Stimulated activated CD8-positive, alpha-beta memory T cell treated with anti-CD3 and anti-CD28 coated beads, Interleukin-4, amount 100 ng/mL, for 48 hours (primary cell): Measurements from ENCODE around the gene ZNF83.
A peak's percentile ranks its signal among the peaks of the same experiment; 100 is the strongest.
"Not testable (repeated sequence)": the region's sequence is repeated elsewhere in the genome, so short reads cannot be mapped to it uniquely, and the experiment has no call there.

Experiments used
- DNase-seq: peaks from one replicate; pipeline ENCODE4 v3.0.0-alpha.2; 2020

ZNF83 gene

DNA sequence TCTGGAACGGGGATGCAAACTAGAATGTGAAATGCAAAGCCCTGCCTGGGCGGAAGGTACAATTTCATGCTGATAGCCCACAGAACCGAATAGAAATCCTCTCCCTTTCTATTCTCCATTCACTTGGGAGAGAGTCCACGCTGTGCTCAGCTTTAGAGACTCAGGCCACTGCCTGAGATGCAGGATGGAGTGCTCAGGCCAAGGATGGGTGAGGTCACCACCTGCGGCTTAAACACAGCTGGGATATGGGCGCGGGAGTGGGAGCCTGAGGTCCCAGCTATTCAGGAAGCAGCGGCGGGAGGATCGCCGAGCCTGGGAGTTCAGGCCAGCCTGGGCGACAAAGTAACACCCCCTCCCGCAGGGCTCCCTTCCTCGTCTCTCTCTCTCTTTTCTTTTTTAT, 446 bp upstream of the ZNF83 start:
- DNase-seq, result no peak

DNA sequence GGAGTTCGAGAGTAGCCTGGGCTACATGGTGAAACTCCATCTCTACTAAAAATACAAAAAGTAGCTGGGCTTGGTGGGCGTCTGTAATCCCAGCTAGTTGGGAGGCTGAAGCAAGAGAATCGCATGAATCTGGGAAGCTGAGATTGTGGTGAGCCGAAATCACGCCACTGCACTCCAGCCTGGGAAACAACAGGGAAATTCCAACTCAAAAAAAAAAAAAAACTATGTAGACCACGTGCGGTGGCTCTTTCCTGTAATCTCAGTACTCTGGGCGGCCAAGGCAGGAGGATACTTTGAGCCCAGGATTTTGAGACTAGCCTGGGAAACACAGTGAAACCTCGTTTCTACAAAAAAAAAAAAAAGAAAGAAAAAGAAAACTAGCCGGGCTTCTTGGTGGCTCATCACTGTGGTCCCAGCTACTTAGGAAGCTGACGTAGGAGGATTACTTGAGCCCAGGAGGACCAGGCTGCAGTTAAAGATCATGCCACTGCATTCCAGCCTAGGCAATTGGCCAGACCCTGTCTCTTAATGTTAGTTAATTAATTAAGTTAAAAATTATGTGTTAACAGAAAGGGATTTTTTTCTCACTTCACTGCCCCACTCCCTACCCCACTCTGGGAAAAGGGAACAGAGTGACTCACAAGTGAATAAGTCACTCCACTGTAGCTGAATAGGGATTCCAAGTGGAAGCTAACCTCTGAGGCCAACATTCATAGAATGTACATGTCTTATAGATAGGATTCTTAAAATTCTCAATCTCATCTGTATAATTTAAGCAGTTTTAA, 2.2 kb downstream of the ZNF83 start:
- DNase-seq, result no peak

DNA sequence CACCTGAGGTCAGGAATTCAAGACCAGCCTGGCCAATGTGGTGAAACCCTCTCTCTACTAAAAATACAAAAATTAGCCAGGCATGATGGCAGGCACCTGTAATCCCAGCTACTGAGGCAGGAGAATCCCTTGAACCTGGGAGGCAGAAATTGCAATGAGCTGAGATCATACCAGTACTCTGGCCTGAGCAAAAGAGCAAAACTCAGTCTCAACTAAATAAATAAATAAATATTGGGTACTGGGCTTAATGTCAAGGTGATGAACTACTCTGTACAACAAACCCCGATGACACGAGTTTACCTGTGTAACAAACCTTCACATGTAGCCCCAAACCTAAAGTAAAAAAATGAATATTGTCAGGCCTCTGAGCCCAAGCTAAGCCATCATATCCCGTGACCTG, 10.7 kb downstream of the ZNF83 start:
- DNase-seq, result not testable (repeated sequence)

DNA sequence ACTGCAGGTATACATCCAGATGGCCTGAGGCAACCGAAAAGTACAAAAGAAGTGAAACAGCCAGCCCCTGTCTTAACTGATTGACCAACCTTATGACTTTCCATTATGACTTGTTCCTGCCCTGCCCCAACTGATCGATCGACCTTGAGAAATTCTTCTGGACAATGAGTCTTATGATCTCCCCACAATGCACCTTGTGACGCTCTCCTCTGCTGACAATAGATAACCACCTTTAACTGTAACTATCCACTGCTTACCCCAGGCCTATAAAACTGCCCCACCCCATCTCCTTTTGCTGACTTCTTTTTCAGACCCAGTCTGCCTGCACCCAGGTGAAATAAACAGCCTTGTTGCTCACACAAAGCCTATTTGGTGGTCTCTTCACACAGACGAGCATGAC, 11.2 kb downstream of the ZNF83 start:
- DNase-seq, result no peak

DNA sequence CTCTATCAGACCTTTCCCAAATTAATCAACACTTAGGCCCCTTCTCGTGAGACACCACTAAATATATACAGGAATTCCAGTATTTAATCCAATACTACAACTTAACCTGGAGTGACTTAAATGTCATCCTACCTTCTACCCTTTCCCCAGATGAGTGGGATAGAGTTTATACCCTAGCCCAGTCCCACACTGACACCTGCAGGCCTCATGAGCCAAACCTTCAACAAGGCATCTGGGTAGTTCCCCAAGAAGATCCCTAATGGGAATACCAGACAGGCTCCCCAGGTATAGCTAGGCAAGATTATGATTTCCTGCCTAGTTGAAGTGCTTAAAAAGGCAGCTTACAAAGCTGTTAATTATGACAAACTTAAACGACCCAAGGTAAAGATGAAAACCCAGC, 15.9 kb downstream of the ZNF83 start:
- DNase-seq, result no peak

DNA sequence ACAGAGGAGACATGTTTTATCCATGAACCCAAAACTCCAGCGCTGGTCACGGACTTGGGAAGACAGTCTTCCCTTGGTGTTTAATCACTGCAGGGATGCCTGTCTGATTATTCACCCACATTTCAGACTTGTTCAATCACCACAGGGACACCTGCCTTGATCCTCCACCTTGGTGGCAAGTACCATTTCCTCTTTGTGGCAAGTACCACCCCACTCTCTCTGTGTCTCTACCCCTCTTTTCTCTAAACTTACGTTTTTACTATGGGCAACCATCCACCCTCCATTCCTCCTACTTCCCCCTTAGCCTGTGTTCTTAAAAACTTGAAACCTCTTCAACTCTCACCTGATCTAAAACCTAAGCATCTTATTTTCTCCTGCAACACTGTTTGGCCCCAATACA, 16.8 kb downstream of the ZNF83 start:
- no peak for DNase-seq

DNA sequence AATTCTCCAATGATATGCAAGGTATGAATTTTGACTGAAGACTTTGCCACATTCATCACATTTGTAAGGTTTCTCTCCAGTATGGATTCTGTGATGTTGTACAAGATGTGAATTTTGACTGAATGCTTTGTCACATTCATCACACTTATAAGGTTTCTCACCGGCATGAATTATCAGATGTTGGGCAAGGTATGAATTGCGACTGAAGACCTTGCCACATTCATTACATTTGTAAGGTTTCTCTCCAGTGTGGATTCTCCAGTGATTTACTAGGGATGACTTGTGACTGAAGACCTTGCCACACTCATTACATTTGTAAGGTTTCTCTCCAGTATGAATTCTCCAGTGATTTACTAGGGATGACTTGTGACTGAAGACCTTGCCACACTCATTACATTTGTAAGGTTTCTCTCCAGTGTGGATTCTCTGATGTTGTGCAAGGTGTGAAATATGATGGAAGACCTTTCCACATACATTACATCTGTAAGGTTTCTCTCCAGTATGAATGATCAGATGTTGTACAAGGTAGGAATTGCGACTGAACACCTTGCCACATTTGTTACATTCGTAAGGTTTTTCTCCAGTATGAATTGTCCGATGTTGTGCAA, 24.8 kb downstream of the ZNF83 start:
- no peak for DNase-seq

DNA sequence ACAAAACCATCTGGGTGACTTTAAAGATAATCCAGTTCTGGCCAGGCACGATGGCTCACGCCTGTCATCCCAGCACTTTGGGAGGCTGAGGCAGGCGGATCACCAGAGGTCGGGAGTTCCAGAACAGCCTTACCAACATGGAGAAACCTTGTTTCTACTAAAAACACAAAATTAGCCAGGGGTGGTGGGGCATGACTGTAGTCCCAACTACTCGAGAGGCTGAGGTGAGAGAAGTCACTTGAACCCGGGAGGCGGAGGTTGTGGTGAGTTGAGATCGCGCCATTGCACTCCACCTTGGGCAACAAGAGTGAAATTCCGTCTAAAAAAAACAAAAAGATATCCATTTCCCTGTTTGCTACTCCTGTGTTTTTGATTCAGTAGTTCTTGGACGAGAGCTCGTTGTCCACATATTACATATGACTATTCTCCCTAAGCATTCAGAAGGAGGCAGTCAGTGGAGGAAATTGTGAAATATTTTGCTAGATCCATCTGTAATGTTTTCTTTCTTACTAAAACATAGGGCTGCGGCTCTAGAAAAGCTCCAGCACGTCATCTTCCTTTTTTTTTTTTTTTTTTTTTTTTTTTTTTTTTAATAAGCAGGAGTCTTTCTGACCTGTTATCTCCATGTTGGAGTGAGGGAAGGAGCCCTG, 34.5 kb downstream of the ZNF83 start:
- no peak for DNase-seq

DNA sequence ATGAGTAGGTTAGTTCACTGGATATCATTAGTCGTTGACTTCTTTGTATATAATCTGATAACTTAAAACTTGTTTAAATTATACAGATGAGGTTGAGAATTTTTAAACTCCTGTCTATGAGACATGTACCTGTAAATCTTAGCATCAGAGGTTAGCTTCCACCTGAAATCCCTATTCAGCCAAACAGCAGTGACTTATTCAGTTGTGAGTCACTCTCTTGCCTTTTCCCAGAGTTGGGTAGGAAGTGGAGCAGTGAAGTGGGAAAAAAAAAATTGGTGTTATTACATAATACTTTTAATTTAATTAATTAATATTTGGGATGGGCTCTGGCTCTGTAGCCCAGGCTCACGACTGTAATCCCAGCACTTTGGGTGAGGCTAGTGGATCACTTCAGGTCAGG, 35.2 kb downstream of the ZNF83 start:
- DNase-seq, result no peak

DNA sequence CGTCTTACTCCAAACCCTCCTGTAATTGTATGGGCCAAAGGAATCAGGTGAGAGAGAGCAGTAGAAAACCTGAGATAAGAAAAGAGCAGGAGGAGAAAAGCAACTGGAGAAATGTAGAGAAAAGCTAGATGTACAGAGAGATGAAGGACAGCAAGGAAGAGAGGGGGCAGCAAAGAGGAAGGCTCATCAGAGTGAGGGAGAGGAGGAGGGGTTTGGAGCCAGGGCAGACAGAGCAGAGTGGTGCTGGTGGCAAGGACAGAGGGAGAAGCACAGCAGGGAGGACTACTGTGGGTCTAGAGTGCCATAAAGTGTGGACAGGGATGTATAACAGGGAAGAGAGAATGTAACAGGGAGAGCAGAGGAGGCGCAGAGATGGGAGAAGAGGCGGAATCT, 36.2 kb downstream of the ZNF83 start:
- not testable (repeated sequence) for DNase-seq

DNA sequence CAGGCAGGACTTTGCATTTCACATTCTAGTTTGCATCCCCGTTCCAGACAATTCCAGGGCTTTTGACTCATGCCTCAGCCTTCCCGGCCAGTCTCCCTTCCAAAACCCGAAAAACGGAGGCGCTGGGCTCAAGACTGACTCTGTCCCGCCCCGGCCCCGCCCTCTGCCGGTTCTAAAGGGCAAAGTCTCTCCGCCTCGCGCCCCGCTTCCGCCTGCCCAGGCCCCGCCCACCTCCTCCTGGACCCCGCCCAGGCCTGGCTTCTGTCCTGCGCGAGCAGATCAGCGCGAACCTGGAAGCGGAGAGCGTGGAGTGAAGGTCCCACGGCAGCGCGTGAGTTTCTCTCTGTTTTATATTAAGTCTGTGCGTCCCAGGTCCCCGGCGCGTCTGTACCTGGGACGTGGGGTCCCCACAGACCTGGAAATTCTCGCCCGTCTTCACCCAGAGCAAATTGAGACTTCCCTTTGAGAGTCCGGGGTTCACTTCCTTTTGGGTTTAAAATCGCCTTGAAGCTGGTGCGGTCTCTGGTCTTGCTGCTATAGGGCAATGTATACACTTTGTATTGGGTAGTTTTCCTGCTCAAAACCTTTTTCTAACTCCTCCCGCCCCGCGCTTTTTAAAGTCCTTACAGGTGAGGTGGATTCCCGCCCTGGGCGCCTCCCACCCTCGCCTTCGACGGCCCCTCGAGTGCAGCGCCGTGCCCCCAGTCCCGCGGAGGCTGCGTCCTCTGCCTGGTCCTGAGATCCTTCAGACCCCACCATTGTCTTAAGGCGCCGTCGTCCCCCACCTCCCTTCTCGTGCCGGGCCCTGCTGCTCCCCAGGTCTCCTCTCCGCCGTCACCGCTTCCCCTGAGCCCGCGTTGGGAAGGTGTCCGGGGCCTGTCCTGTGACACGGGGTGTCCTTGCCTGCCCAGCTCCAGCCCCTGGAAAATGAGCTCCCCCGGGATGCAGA, 36.9 kb downstream of the ZNF83 start:
- DNase-seq, result peak; percentile 96

DNA sequence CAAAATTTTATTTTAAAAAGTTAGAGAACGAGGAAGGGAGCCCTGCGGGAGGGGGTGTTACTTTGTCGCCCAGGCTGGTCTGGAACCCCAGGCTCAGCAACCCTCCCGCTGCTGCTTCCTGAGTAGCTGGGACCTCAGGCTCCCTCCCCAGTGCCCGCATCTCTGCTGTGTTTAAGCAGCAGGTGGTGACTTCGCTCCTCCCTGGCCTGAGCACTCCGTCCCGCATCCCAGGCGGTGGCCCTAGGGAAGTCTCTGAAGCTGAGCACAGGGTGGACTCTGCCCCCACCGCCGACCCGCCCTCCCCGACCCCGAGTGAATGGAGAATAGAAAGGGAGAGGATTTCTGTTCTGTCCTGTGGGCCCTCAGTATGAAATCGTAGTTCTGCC, 37.5 kb downstream of the ZNF83 start:
- DNase-seq, result peak; percentile 29

DNA sequence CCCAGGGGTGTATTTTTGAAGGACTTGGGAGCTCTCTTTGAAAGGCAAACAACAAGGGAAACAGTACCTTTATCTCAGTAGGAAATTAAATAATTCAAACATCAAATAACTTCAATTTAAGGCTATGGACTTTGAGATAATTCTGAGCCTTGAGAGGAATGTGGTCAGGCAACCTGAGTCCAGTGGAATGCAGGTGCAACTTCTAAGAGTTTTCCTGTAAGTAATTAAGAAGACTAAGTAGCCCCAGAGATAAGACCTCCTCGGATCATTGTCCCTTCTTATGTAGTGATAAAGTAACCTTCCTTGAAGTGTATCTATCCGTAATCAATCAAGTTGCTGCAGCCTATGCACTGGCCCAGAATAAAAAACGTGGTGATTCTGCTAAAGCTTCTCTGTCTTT, 38.9 kb downstream of the ZNF83 start:
- DNase-seq, result no peak

DNA sequence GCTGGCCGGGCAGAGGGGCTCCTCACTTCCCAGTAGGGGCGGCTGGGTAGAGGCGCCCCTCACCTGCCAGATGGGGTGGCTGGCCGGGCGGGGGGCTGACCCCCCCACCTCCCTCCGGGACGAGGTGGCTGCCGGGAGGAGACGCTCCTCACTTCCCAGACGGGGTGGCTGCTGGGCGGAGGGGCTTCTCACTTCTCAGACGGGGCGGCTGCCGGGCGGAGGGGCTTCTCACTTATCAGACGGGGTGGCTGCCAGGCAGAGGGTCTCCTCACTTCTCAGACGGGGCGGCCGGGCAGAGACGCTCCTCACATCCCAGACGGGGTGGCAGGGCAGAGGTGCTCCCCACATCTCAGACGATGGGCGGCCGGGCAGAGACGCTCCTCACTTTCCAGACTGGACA, 44.7 kb downstream of the ZNF83 start:
- DNase-seq, result not testable (repeated sequence)

DNA sequence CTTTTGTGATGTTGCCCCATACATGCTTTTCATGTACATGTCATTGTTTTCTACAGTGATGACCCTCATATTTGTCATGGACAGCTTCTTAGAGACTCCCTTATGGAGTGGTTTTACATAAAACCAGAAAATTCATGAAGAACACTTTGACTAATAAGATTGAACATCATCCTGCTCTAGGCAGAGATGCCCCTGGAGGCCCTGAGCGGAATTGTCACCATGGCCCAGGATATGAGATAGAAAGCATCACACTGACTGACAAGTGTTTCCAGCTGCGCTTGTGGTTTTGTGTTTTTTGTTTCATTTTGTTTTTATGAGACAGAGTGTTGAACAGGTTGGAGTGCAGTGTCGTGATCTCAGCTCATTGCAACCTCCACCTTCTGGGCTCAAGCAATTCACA, 45.9 kb downstream of the ZNF83 start:
- no peak for DNase-seq

DNA sequence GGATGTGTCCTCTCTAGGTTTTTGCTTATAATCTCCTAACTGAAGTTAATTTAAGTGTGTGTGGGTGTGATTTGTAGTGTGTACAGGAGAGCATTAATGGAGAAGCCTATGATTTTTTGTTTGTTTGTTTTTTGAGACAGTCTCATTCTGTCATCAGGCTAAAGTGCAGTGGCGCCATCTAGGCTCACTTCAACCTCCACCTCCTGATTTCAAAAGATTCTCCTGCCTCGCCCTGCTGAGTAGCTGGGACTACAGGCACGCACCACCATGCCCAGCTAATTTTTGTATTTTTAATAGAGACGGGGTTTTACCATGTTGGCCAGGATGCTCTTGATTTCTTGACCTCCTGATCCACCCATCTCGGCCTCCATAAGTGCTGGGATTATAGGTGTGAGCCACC, 47.4 kb downstream of the ZNF83 start:
- no peak for DNase-seq

DNA sequence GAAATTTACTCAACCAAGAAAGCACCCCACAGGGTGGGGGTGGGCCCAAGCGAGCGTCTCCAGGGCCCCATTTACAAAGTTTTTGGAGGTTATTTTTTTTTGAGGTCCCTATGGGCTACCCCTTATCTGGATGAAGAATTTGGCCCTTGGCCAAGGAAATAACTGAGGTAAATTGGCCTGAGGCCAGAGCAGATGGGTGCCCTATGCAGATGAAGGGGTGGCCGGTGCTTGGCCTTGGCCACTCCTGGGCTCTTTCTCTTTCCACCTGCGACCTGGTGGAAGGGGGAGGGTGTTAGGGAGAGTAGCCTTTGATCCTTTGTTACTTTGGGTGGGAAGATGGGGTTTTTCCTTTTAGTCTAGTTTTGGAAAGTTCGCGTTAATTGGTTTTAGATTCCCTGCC, 52.6 kb downstream of the ZNF83 start:
- no peak for DNase-seq

DNA sequence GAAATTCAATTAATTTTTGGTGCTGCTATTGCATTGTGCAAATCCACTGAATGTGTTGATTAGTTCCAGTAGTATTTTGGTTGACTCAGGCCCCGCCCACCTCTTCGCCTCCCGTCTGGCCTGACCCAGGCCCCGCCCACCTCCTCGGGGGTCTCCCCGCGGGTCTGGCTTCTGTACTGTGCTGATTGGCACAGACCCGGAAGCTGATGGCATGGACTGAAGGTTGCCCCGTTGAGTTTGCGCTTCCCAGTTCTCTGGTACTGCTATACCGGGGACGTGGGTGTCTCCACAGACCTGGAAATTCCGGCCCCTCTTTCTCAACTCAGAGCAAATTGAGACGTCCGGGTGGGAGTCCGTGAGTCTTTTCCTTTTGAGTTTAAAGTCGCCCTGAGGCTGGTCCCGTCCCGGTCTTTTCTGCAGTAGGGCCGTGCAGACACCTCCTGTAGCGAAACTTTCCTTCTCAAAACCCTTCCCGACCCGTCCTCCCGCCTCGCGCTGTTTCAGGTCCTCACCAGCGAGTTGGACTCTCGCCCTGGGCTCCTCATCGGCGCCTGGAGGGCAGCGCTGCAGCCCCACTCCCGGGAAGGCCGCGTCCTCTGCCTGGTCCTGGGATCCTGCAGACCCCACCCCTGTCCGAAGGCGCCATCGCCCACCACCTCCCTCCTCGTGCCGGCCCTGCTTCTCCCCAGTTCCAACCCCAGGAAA, 53.3 kb downstream of the ZNF83 start:
- DNase-seq, result no peak

DNA sequence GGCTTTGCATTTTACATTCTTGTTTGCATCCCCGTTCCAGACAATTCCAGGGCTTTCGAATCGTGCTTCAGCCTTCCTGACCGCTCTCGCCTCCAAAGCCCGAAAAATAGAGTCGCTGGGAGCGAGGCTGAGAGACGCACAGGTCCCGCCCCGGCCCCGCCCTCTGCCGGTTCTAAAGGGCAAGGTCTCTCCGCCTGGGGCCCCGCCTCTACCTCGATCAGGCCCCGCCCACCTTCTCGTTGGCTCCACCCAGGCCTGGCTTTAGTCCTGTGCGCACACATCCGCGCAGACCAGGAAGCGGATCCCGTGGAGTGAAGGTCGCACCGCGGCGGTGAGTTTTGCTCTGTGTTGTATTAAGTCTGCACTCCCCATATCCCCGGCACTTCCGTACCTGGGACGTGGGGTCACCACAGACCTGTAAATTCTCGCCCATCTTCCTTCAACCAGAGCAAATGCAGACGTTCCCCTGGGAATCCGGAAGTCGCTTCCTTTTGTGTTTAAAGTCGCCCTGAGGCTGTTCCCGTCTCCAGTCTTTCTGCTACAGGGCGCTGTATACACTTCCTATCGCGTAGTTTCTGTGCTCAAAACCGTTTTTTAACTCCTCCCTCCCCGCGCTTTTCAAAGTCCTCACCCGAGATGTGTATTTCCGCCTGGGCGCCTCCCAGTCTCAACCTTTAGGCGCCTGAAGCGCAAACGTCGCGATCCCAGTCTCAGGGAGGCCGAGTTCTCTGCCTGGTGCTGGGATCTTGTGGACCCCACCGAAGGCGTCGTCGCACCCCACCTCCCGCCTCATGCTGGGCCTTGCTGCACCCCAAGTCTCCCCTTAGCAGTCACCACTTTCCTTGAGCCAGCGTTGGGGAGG, 67.9 kb downstream of the ZNF83 start, which contains the start of gene ZNF701:
ZNF701 (plus strand) TSS at position 288 of the 862 bp plus-strand sequence. CDS start 3,861 bp downstream, outside the sequence.
- peak; percentile 98 for DNase-seq

DNA sequence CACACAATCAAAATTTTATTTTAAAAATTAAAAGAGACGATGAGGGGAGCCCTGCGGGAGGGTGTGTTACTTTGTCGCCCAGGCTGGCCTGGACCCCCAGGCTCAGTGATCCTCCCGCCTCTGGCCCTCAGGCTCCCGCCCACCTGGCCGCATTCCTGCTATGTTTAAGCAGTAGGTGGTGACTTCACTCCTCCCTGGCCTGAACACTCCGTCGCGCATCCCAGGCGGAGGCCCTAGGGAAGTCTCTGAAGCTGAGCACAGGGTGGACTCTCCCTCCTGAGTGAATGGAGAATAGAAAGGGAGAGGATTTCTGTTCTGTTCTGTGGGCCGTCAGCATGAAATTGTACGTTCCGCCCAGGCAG, 68.5 kb downstream of the ZNF83 start:
- not testable (repeated sequence) for DNase-seq

DNA sequence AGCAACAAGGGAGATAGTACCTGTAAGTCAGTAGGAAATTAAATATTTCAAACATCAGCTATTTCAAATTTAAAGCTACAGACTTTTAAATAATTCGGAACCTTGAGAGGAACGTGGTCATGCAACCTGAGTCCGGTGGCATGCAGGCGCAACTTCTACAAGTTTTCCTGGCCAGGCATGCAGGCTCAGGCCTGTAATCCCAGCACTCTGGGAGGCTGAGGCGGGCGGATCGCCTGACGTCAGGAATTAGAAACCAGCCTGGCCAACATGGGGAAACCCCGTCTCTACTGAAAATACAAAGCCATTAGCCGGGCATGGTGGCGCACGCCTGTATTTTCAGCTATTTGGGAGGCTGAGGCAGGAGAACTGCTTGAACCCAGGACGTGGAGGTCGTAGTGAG, 70.2 kb downstream of the ZNF83 start:
- DNase-seq, result no peak
